GM23338 (cell line): ENCODE measurements around the gene TFF2. TPM values are rescaled to one million over a fixed set of nuclear protein-coding genes. Genes with fewer than 3 reads are reported as not detected.

Experiments used
- ATAC-seq: fragments of 200-7000 bp; cut with Tn5 transposase; 3 replicates; pipeline ENCODE4 v1.9.1; 2020
- DNase-seq: peaks from one replicate; pipeline ENCODE4 v3.0.0-alpha.2; 2015; ENCODE audit warnings: low spot score
- H2AFZ ChIP-seq: fragments of 200-600 bp; sonication (generic); 2 replicates; pipeline ENCODE4 v1.8.0; 2016; ENCODE audit warnings: antibody characterized with exemption, mild to moderate bottlenecking, moderate library complexity
- H3F3A ChIP-seq: fragments of 200-600 bp; sonication (generic); replicated peaks from 2 replicates; pipeline ENCODE4 v1.8.0; 2017; ENCODE audit warnings: antibody characterized with exemption, mixed run types, low read depth
- H3K27ac ChIP-seq: fragments of 200-600 bp; sonication (generic); 2 replicates; pipeline ENCODE4 v1.6.1; 2016; ENCODE audit warnings: low read depth
- H3K27me3 ChIP-seq: fragments of 200-600 bp; sonication (generic); 2 replicates; pipeline ENCODE4 v1.8.0; 2016; ENCODE audit warnings: mild to moderate bottlenecking, mixed run types, moderate library complexity; ENCODE audit not compliant: insufficient read depth
- H3K36me3 ChIP-seq: fragments of 200-600 bp; sonication (generic); 2 replicates; pipeline ENCODE4 v1.8.0; 2016; ENCODE audit warnings: mild to moderate bottlenecking; ENCODE audit not compliant: insufficient read depth
- H3K4me1 ChIP-seq: fragments of 200-600 bp; sonication (generic); 2 replicates; pipeline ENCODE4 v1.8.0; 2016; ENCODE audit warnings: mild to moderate bottlenecking, moderate library complexity; ENCODE audit not compliant: insufficient read depth
- H3K4me2 ChIP-seq: fragments of 200-600 bp; sonication (generic); 2 replicates; pipeline ENCODE4 v1.7.1; 2017; ENCODE audit warnings: mixed run types
- H3K4me3 ChIP-seq: fragments of 200-600 bp; sonication (generic); 2 replicates; pipeline ENCODE4 v1.6.1; 2016; ENCODE audit warnings: mixed run types
- H3K79me2 ChIP-seq: fragments of 200-600 bp; sonication (generic); replicated peaks from 2 replicates; pipeline ENCODE4 v1.8.0; 2017; ENCODE audit warnings: mild to moderate bottlenecking; ENCODE audit not compliant: insufficient read depth
- H3K9me2 ChIP-seq: fragments of 200-600 bp; sonication (generic); 2 replicates; pipeline ENCODE4 v1.8.0; 2017; ENCODE audit not compliant: insufficient read depth
- H4K20me1 ChIP-seq: fragments of 200-600 bp; sonication (generic); replicated peaks from 2 replicates; pipeline ENCODE4 v1.8.0; 2017; ENCODE audit warnings: mild to moderate bottlenecking; ENCODE audit not compliant: insufficient read depth
- H3K27ac Mint-ChIP-seq: 2 replicates; pipeline ENCODE4 v1.8.0; 2020; ENCODE audit warnings: inconsistent platforms, mild to moderate bottlenecking, moderate library complexity, mixed read lengths
- H3K27me3 Mint-ChIP-seq: 3 replicates; pipeline ENCODE4 v1.8.0; 2022; ENCODE audit warnings: low read depth, mild to moderate bottlenecking, moderate library complexity, mixed read lengths, inconsistent platforms; ENCODE audit not compliant: insufficient read depth, poor library complexity
- H3K36me3 Mint-ChIP-seq: 3 replicates; pipeline ENCODE4 v1.8.0; 2021; ENCODE audit warnings: low read depth, mild to moderate bottlenecking, inconsistent platforms, moderate library complexity, mixed read lengths
- H3K4me1 Mint-ChIP-seq: 3 replicates; pipeline ENCODE4 v1.8.0; 2020; ENCODE audit warnings: mild to moderate bottlenecking, inconsistent platforms, mixed read lengths
- H3K4me3 Mint-ChIP-seq: 3 replicates; pipeline ENCODE4 v1.8.0; 2021; ENCODE audit warnings: moderate library complexity, mild to moderate bottlenecking, inconsistent platforms, mixed read lengths
- H3K9me3 Mint-ChIP-seq: 3 replicates; pipeline ENCODE4 v1.8.0; 2020; ENCODE audit warnings: moderate library complexity, mild to moderate bottlenecking, inconsistent platforms, mixed read lengths
- CREB1 ChIP-seq: fragments of 250-450 bp; sonication (Bioruptor Pico); IDR thresholded peaks from 2 replicates; pipeline ENCODE4 v1.5.0; 2020; ENCODE audit warnings: low read depth, mild to moderate bottlenecking, moderate library complexity
- CTCF ChIP-seq, 2 experiments: fragments of 200-600 bp in 1 of 2; sonication (generic) in 1 of 2; conservative IDR thresholded peaks; 2 replicates each; pipeline versions ENCODE4 v1.5.1 to v1.6.1; 2016 to 2017; ENCODE audit warnings: antibody characterized with exemption in 2 of 2, low read depth in 2 of 2, mild to moderate bottlenecking in 2 of 2, moderate library complexity in 1 of 2
- ETS1 ChIP-seq: IDR thresholded peaks from 2 replicates; pipeline ENCODE4 v1.6.1; 2016; ENCODE audit warnings: antibody characterized with exemption
- EZH2 ChIP-seq: fragments of 200-600 bp; sonication (generic); IDR thresholded peaks from one replicate; pipeline ENCODE4 v1.8.0; 2017; ENCODE audit warnings: antibody characterized with exemption, mild to moderate bottlenecking, low read depth; ENCODE audit not compliant: unreplicated experiment
- JUNB ChIP-seq: IDR thresholded peaks from one replicate; pipeline ENCODE4 v1.6.1; 2016; ENCODE audit warnings: antibody characterized with exemption; ENCODE audit not compliant: unreplicated experiment
- NANOG ChIP-seq: IDR thresholded peaks from 2 replicates; pipeline ENCODE4 v1.6.1; 2016; ENCODE audit warnings: antibody characterized with exemption, borderline replicate concordance
- POLR2AphosphoS5 ChIP-seq: IDR thresholded peaks from 2 replicates; pipeline ENCODE4 v1.6.1; 2016; ENCODE audit warnings: antibody characterized with exemption, low read depth
- ZNF114 ChIP-seq: fragments of 250-450 bp; sonication (Bioruptor Pico); IDR thresholded peaks from 2 replicates; pipeline ENCODE4 v1.5.0; 2020; ENCODE audit warnings: mild to moderate bottlenecking, moderate library complexity
- ZNF331 ChIP-seq: fragments of 250-450 bp; sonication (Bioruptor Pico); IDR thresholded peaks from 2 replicates; pipeline ENCODE4 v1.5.0; 2020; ENCODE audit warnings: low read depth, mild to moderate bottlenecking, moderate library complexity
- ZNF462 ChIP-seq: fragments of 250-450 bp; sonication (Bioruptor Pico); IDR thresholded peaks from 2 replicates; pipeline ENCODE4 v1.5.0; 2020; ENCODE audit warnings: mild to moderate bottlenecking, moderate library complexity
- polyA plus RNA-seq: library from polyadenylated mRNA; unstranded; fragments of >200 nt; fragmentation: Nextera tagmentation; extraction: Ambion mirVana; gene quantifications from 2 replicates; pipeline ENCODE4 v1.2.1, GENCODE V29; 2016
- total RNA-seq: library from RNA; depleted of rRNA; stranded (reverse); fragments of >200 nt; shearing (Covaris generic); gene quantifications from 2 replicates; pipeline ENCODE4 v1.2.3, GENCODE V29; 2014
- TF ChIP-seq, protein P1 (sequence below): IDR thresholded peaks from one replicate; pipeline ENCODE4 v1.6.1; 2018; ENCODE audit warnings: antibody characterized with exemption; ENCODE audit not compliant: unreplicated experiment

TFF2 gene
- total and polyA plus RNA-seq, 2 experiments from 2014 or later = not detected

DNA sequence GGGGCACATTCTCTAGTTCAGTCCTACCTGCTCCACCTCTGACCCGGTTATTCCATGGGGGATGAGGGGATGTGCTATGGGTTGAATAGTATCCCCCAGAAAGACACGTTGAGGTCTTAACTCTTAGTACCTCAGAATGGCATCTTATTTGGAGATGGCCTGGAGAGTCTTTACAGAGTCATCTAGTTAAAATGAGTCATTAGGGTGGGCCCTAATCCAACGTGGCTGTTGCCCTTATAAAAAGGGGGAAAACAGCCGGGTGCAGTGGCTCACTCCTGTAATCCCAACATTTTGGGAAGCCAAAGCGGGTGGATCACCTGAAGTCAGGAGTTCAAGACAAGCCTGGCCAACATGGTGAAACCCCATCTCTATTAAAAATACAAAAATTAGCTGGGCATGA, 39.4 kb upstream of the TFF2 start (continued):
- no peak for TF ChIP-seq ETS1
- no peak for TF ChIP-seq CREB1 (CRISPR knock-in tag)
- no peak for TF ChIP-seq ZNF114 (CRISPR knock-in tag)
- TF ChIP-seq CTCF (conservative IDR thresholded peaks at IDR 0.05; ENCODE audit: low read depth in 2 of 2) = no peak
- TF ChIP-seq, protein P1, sequence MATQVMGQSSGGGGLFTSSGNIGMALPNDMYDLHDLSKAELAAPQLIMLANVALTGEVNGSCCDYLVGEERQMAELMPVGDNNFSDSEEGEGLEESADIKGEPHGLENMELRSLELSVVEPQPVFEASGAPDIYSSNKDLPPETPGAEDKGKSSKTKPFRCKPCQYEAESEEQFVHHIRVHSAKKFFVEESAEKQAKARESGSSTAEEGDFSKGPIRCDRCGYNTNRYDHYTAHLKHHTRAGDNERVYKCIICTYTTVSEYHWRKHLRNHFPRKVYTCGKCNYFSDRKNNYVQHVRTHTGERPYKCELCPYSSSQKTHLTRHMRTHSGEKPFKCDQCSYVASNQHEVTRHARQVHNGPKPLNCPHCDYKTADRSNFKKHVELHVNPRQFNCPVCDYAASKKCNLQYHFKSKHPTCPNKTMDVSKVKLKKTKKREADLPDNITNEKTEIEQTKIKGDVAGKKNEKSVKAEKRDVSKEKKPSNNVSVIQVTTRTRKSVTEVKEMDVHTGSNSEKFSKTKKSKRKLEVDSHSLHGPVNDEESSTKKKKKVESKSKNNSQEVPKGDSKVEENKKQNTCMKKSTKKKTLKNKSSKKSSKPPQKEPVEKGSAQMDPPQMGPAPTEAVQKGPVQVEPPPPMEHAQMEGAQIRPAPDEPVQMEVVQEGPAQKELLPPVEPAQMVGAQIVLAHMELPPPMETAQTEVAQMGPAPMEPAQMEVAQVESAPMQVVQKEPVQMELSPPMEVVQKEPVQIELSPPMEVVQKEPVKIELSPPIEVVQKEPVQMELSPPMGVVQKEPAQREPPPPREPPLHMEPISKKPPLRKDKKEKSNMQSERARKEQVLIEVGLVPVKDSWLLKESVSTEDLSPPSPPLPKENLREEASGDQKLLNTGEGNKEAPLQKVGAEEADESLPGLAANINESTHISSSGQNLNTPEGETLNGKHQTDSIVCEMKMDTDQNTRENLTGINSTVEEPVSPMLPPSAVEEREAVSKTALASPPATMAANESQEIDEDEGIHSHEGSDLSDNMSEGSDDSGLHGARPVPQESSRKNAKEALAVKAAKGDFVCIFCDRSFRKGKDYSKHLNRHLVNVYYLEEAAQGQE = no peak
- TF ChIP-seq POLR2AphosphoS5 = no peak
- no peak for TF ChIP-seq NANOG
- TF ChIP-seq JUNB = no peak

GRCh38 chr21:42389449-42389835, 38.6 kb upstream of the TFF2 start:
- TF ChIP-seq ZNF331 (CRISPR knock-in tag) (no peak), ZNF462 (CRISPR knock-in tag) (no peak), EZH2 (no peak)
- peaks cover 5% of the 10 kb centered on the region for H3K27me3 Mint-ChIP-seq
- peaks cover 8% of the 10 kb centered on the region; the same call in 2 of the 3 replicates for H3K36me3 Mint-ChIP-seq
- H3K9me3 Mint-ChIP-seq = peaks cover 8% of the 10 kb centered on the region; the same call in 2 of the 3 replicates
- H3K27ac ChIP-seq = 0 out of 2 replicates have a peak overlapping the region, but pooled peaks have one; percentile 21
- H2AFZ ChIP-seq = peak overlapping the region; percentile 57; the same call in 1 of the 2 replicates
- peaks cover 6% of the 10 kb centered on the region for H3K4me1 ChIP-seq
- no peaks in the 10 kb centered on the region for H4K20me1 ChIP-seq
- DNase-seq = peak; percentile 41
- peak overlapping the region; percentile 86 for H3K27ac Mint-ChIP-seq
- H3K4me1 Mint-ChIP-seq = peaks cover 35% of the 10 kb centered on the region
- peak overlapping the region; percentile 68; the same call in 1 of the 2 replicates for H3K4me2 ChIP-seq
- H3K36me3 ChIP-seq = no peaks in the 10 kb centered on the region
- H3K9me2 ChIP-seq = no peaks in the 10 kb centered on the region
- H3K79me2 ChIP-seq = no peaks in the 10 kb centered on the region
- H3K27me3 ChIP-seq = no peaks in the 10 kb centered on the region
- peaks cover 5% of the 10 kb centered on the region; the same call in 1 of the 2 replicates for H3F3A ChIP-seq
- ATAC-seq = peak; percentile 83
- H3K4me3 ChIP-seq = no peak overlapping the region
- 0 out of 3 replicates have a peak overlapping the region, but pooled peaks have one; percentile 15 for H3K4me3 Mint-ChIP-seq
